ENCODE data around the gene TTBK2. TPM values are rescaled to one million over a fixed set of nuclear protein-coding genes. Genes with fewer than 3 reads are reported as not detected.

TTBK2 gene
- polyA plus RNA-seq, 3 donors: 3.7 to 9.0 (median 5.7) TPM

GRCh38 chr15:42798802-42799201 is 121.8 kb downstream of the TTBK2 start:
- peaks cover 0 to 2% (median 2%) of the 10 kb centered on the region in 3 donors for H3K27me3 Mint-ChIP-seq (ENCODE audit: low read depth in 3 of 3)
- no peak overlapping the region for H3K27ac Mint-ChIP-seq
- no peak for TF ChIP-seq CTCF (IDR thresholded peaks at IDR 0.05)

DNA sequence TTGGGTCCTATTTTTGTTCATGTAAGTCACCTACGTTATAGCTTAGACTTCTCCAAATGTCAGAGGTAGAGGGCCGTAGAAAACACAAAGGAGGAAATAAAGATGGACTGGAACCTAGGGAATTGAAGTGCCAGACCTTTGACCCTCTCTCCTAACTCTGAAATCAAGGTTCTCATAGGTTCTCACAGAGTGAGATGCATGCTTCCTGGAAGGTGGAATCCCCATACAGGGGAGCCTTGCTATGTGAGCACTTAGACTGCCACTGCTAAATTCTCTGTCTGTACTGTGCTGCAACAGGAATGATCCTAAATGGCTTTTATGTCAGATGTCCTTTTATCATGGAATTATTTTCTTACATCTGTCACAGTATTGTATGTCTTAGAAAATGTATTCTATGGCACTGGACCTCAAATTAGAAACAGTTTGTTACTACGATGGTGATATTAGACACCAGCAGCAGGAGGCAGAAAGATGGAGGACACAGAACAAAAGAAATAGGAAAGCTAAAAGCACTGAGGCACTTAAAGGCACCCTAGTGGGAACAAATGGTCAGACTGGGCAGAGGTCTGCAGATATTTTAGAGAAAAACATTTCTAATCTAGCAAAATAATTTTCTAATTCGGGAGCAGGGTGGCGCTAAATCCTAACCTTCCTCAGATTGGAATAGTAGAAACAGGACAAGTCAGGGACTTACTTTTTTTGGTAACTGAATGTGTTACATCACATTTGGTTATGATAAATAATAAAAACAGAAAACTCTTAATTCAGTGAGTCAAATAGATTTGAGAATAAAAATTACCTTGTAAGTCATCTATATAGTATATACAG is 123.4 kb downstream of the TTBK2 start:
- H3K27me3 Mint-ChIP-seq (ENCODE audit: low read depth in 3 of 3): peaks cover 0 to 2% (median 2%) of the 10 kb centered on the region in 3 donors
- Histone ChIP-seq H3K4me3 (replicated peaks in 1 of 3; ENCODE audit: low read depth in 2 of 3, low read length in 3 of 3) (no peak overlapping the region), H2AFZ (ENCODE audit: insufficient read depth, low read depth, low read length, poor library complexity, severe bottlenecking) (no peak overlapping the region), H4K20me1 (ENCODE audit: insufficient read depth, low read length) (no peaks in the 10 kb centered on the region), H3K9ac (ENCODE audit: insufficient read depth, low read length, poor library complexity, severe bottlenecking) (no peak overlapping the region), H3K36me3 (replicated peaks in 1 of 2; ENCODE audit: control insufficient read depth in 1 of 2, insufficient read depth in 2 of 2, low read length in 2 of 2) (peaks cover 22 to 46% of the 10 kb centered on the region in 2 donors), H3K4me1 (ENCODE audit: control insufficient read depth in 1 of 2, insufficient read depth in 2 of 2, low read length in 2 of 2) (no peaks in the 10 kb centered on the region), H3K79me2 (ENCODE audit: insufficient read depth, low read length) (no peaks in the 10 kb centered on the region), H3K27me3 (ENCODE audit: control insufficient read depth in 2 of 2, insufficient read depth in 2 of 2, low read length in 2 of 2) (no peaks in the 10 kb centered on the region), H3K27ac (ENCODE audit: low read depth in 1 of 2, low read length in 2 of 2) (no peak overlapping the region), H3K4me2 (replicated peaks; ENCODE audit: extremely low read depth, low read length, poor library complexity, severe bottlenecking) (no peak overlapping the region), H3K9me3 (replicated peaks in 1 of 2; ENCODE audit: control insufficient read depth in 1 of 2, insufficient read depth in 1 of 2, low read length in 2 of 2) (no peaks in the 10 kb centered on the region)
- DNase-seq: no peak
- no peaks in the 10 kb centered on the region for H3K4me1 Mint-ChIP-seq
- no peaks in the 10 kb centered on the region for H3K9me3 Mint-ChIP-seq
- TF ChIP-seq CTCF (IDR thresholded peaks at IDR 0.05): no peak
- 100% methylated on average over 1 of the region's 5 CpGs for WGBS (ENCODE audit: insufficient coverage)
- no peak overlapping the region for H3K4me3 Mint-ChIP-seq
- peaks cover 39 to 69% of the 10 kb centered on the region in 2 donors for H3K36me3 Mint-ChIP-seq
- peak overlapping the region in 1 of 7 donors; percentile 47 for H3K27ac Mint-ChIP-seq
- intact Hi-C loops (cut with micrococcal nuclease): no loop called here

More at GRCh38 chr15:42798802-42799201, 121.8 kb downstream of the TTBK2 start:
- H3K27me3 ChIP-seq (ENCODE audit: control insufficient read depth in 2 of 2, insufficient read depth in 2 of 2, low read length in 2 of 2): no peaks in the 10 kb centered on the region
- no peak for DNase-seq
- H3K9ac ChIP-seq (ENCODE audit: insufficient read depth, low read length, poor library complexity, severe bottlenecking): no peak overlapping the region
- peaks cover 30 to 46% of the 10 kb centered on the region in 2 donors for H3K36me3 ChIP-seq (replicated peaks in 1 of 2; ENCODE audit: control insufficient read depth in 1 of 2, insufficient read depth in 2 of 2, low read length in 2 of 2)
- H3K4me3 Mint-ChIP-seq: no peak overlapping the region
- H3K4me1 Mint-ChIP-seq: no peaks in the 10 kb centered on the region
- H3K27ac ChIP-seq (ENCODE audit: low read depth in 1 of 2, low read length in 2 of 2): no peak overlapping the region
- no peak overlapping the region for H3K4me2 ChIP-seq (replicated peaks; ENCODE audit: extremely low read depth, low read length, poor library complexity, severe bottlenecking)
- intact Hi-C loops (cut with micrococcal nuclease): no loop called here
- H3K4me1 ChIP-seq (ENCODE audit: control insufficient read depth in 1 of 2, insufficient read depth in 2 of 2, low read length in 2 of 2): no peaks in the 10 kb centered on the region
- no peaks in the 10 kb centered on the region for H3K9me3 Mint-ChIP-seq
- 97% methylated on average over 8 of the region's 11 CpGs for WGBS (ENCODE audit: insufficient coverage)
- H3K4me3 ChIP-seq (replicated peaks in 1 of 3; ENCODE audit: low read depth in 2 of 3, low read length in 3 of 3): no peak overlapping the region
- no peaks in the 10 kb centered on the region for H3K79me2 ChIP-seq (ENCODE audit: insufficient read depth, low read length)
- peaks cover 42 to 66% of the 10 kb centered on the region in 2 donors for H3K36me3 Mint-ChIP-seq
- no peaks in the 10 kb centered on the region for H4K20me1 ChIP-seq (ENCODE audit: insufficient read depth, low read length)
- no peak overlapping the region for H2AFZ ChIP-seq (ENCODE audit: insufficient read depth, low read depth, low read length, poor library complexity, severe bottlenecking)
- H3K9me3 ChIP-seq (replicated peaks in 1 of 2; ENCODE audit: control insufficient read depth in 1 of 2, insufficient read depth in 1 of 2, low read length in 2 of 2): no peaks in the 10 kb centered on the region
